ENCODE results near the gene SOAT2. TPM values are rescaled to one million over a fixed set of nuclear protein-coding genes. Genes with fewer than 3 reads are reported as not detected.

The SOAT2 gene
- total RNA-seq, 1 donor from 2014 or later = not detected

GRCh38 chr12:53060064-53060720 lies 43.1 kb upstream of the SOAT2 start:
- DNase-seq = no peak
- H3K27ac Mint-ChIP-seq = no peak overlapping the region
- CTCF ChIA-PET = interaction anchor here (1.3 kb wide), 1 partner anchor 13 kb away, joined by 3 read pairs; no protein-coding TSS in a partner anchor
- H3K9me3 Mint-ChIP-seq = no peaks in the 10 kb centered on the region
- POLR2A ChIA-PET = no interaction called here
- no peak for ATAC-seq (ENCODE audit: low read depth)
- no peak for TF ChIP-seq CTCF (IDR thresholded peaks at IDR 0.05)
- H3K4me3 Mint-ChIP-seq = no peak overlapping the region
- no peaks in the 10 kb centered on the region for H3K4me1 Mint-ChIP-seq
- H3K27me3 Mint-ChIP-seq = peaks cover 6% of the 10 kb centered on the region
- H3K36me3 Mint-ChIP-seq (ENCODE audit: low read depth) = peaks cover 20% of the 10 kb centered on the region
- intact Hi-C loops (cut with micrococcal nuclease) = no loop called here

GRCh38 chr12:53060721-53061276 lies 42.5 kb upstream of the SOAT2 start:
- no peaks in the 10 kb centered on the region for H3K9me3 Mint-ChIP-seq
- ATAC-seq (ENCODE audit: low read depth) (no peak), DNase-seq (no peak)
- H3K4me3 Mint-ChIP-seq = no peak overlapping the region
- ChIA-PET POLR2A (interaction anchor here (0.9 kb wide), 1 partner anchor 10 kb away, joined by 3 read pairs; no protein-coding TSS in a partner anchor), CTCF (interaction anchor here (1.0 to 1.3 kb wide), 2 partner anchors 13 to 41 kb away, joined by 3 read pairs; no protein-coding TSS in a partner anchor)
- peaks cover 6% of the 10 kb centered on the region for H3K27me3 Mint-ChIP-seq
- intact Hi-C loops (cut with micrococcal nuclease) = no loop called here
- no peak for TF ChIP-seq CTCF (IDR thresholded peaks at IDR 0.05)
- peaks cover 24% of the 10 kb centered on the region for H3K36me3 Mint-ChIP-seq (ENCODE audit: low read depth)
- peaks cover under 1% of the 10 kb centered on the region for H3K4me1 Mint-ChIP-seq
- no peak overlapping the region for H3K27ac Mint-ChIP-seq

DNA sequence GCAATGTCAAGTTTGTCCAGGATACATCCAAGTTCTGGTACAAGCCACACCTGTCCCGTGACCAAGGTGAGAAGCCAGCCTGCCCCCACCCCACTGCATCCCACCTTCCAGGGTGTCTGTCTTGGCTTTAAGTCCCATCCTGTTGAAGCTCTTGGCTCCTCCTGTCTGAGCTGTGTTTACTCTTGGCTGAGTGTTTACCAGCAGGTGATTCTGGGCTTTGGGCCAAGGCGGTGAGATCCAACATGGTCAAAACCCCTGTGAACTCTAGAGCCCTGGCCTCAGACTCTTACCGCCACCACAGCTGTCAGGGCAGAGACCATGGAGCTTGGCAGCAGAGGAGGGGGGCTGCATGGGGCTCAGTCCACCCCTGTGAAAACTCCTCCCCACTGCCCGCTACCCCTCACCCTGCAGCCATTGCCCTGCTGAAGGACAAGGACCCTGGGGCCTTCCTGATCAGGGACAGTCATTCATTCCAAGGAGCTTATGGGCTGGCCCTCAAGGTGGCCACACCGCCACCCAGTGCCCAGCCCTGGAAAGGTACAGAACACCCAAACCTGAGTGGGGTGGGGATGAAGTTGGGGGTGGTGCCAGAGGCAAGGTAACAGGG lies 41.8 kb upstream of the SOAT2 start:
- no peak overlapping the region for H3K4me3 Mint-ChIP-seq
- intact Hi-C loops (cut with micrococcal nuclease) = no loop called here
- DNase-seq (no peak), ATAC-seq (ENCODE audit: low read depth) (no peak)
- no peak overlapping the region for H3K27ac Mint-ChIP-seq
- TF ChIP-seq CTCF (IDR thresholded peaks at IDR 0.05) = no peak
- peaks cover 5% of the 10 kb centered on the region for H3K4me1 Mint-ChIP-seq
- H3K9me3 Mint-ChIP-seq = no peaks in the 10 kb centered on the region
- ChIA-PET CTCF (interaction anchor here (1.0 to 1.3 kb wide), 2 partner anchors 14 to 40 kb away, joined by 3 read pairs; no protein-coding TSS in a partner anchor), POLR2A (interaction anchor here (0.9 kb wide), 1 partner anchor 10 kb away, joined by 3 read pairs; no protein-coding TSS in a partner anchor)
- peaks cover 31% of the 10 kb centered on the region for H3K36me3 Mint-ChIP-seq (ENCODE audit: low read depth)
- H3K27me3 Mint-ChIP-seq = peaks cover 6% of the 10 kb centered on the region

GRCh38 chr12:53062011-53062961 lies 41.0 kb upstream of the SOAT2 start:
- CTCF ChIA-PET = interaction anchor here (1.0 to 8.1 kb wide), 3 partner anchors 16 to 40 kb away, joined by 3 to 133 read pairs (median 77); partner anchors contain the start of genes IGFBP6 and SPRYD3
- H3K4me3 Mint-ChIP-seq = no peak overlapping the region
- intact Hi-C loops (cut with micrococcal nuclease) = no loop called here
- DNase-seq (no peak), ATAC-seq (ENCODE audit: low read depth) (no peak)
- H3K36me3 Mint-ChIP-seq (ENCODE audit: low read depth) = peaks cover 38% of the 10 kb centered on the region
- H3K27ac Mint-ChIP-seq = no peak overlapping the region
- H3K9me3 Mint-ChIP-seq = no peaks in the 10 kb centered on the region
- peaks cover 6% of the 10 kb centered on the region for H3K27me3 Mint-ChIP-seq
- peaks cover 5% of the 10 kb centered on the region for H3K4me1 Mint-ChIP-seq
- POLR2A ChIA-PET = interaction anchor here (1.1 to 1.3 kb wide), 3 partner anchors 8 to 40 kb away, joined by 3 to 4 read pairs (median 3); partner anchors contain the start of gene SPRYD3
- TF ChIP-seq CTCF (IDR thresholded peaks at IDR 0.05) = no peak

Data from activated B cell treated with CpG ODN at 0.5 μM for 24 hours (primary cell).